Measurements from ENCODE around the gene DGCR8.

Gene DGCR8

DNA sequence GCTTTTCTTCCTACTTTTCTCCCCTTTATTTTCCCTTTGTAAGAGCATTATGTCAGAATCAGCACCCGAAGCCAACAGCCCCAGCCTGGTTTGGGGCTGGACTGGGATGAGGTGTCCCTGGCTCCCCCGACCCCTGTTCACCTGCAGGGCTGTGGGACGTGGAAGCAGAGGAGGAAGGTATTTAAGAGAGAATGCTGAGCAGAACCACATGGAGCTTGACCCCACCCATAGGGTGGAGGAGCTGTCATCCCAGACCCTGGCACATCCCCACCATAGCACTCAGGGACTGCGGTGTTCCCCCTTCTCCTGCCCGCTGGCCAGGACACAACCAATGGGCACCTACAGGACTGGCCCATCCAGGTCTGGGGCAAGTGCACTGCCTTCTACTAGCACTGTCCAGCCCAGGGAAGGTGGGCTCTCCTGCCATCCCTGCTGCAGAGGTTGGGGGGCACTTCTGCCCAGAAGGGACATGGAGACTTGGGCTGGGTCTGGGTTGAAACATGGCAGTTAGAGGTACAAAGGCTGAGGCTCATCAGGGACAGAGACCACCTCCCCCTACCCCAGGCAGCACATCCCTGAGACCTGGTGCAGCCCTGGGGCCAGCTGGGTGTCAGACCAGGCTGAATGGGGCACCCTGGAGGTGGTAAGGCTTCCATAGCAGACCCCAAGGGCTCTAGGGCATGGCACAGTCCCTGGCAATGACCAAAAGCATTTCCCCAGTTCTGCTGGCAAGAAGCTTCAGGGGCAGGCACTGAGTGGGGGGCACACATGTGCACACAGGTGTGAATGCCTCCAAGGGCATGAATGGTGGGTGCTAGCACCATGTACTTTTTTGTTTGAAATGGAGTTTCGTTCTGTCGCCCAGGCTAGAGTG lies 39.5 kb upstream of the DGCR8 start:
- in situ Hi-C loops (cut with HindIII; ENCODE audit: low sequenced_read_pairs) = no loop called here
- DNase-seq (ENCODE audit: low read depth, low spot score) = no peak
- no peak for TF ChIP-seq CTCF (IDR thresholded peaks at IDR 0.05; ENCODE audit: low read depth, low read length)
- no peak overlapping the region for H3K4me3 ChIP-seq (ENCODE audit: low read depth, low read length)

GRCh38 chr22:20043057-20043996 lies 36.7 kb upstream of the DGCR8 start:
- TF ChIP-seq CTCF (IDR thresholded peaks at IDR 0.05; ENCODE audit: low read depth, low read length) = no peak
- in situ Hi-C loops (cut with HindIII; ENCODE audit: low sequenced_read_pairs) = no loop called here
- no peak overlapping the region for H3K4me3 ChIP-seq (ENCODE audit: low read depth, low read length)
- no peak for DNase-seq (ENCODE audit: low read depth, low spot score)

DNA sequence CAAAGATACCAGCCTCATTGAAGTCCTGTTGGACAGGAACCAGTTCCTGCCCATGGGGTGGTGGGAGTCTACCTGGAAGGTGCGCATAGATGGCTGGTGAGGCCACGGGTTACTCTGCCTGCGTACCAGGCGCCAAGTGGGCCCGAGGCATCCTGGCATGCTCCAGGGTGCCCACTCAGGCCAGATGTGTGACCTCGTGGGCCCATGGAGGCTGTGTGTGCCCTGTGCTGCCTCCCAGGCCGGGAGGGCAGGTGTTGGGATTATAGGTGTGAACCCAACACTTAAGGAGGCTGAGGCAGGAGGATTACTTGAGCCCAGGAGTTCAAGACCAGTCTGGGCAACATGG lies 36.1 kb upstream of the DGCR8 start:
- TF ChIP-seq CTCF (IDR thresholded peaks at IDR 0.05; ENCODE audit: low read depth, low read length) = no peak
- H3K4me3 ChIP-seq (ENCODE audit: low read depth, low read length) = no peak overlapping the region
- DNase-seq (ENCODE audit: low read depth, low spot score) = no peak
- in situ Hi-C loops (cut with HindIII; ENCODE audit: low sequenced_read_pairs) = no loop called here

GRCh38 chr22:20044495-20045151 lies 35.4 kb upstream of the DGCR8 start:
- in situ Hi-C loops (cut with HindIII; ENCODE audit: low sequenced_read_pairs) = no loop called here
- H3K4me3 ChIP-seq (ENCODE audit: low read depth, low read length) = no peak overlapping the region

DNA sequence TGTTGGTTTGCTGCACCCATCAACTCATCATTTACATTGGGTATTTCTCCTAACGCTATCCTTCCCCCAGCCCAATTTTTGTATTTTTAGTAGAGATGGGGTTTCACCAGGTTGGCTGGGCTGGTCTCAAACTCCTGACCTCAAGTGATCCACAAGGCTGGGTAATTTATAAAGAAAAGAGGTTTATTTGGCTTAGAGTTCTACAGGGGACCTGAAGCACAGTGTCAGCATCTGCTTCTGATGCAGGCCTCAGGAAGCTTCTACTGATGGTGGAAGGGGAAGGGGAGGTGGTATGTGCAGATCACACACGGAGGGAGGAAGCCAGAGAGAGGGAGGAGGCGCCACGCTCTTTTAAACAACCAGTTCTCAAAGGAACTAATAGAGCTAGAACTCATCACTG lies 33.3 kb upstream of the DGCR8 start:
- H3K4me3 ChIP-seq (ENCODE audit: low read depth, low read length) = no peak overlapping the region
- DNase-seq (ENCODE audit: low read depth, low spot score) = no peak
- no peak for TF ChIP-seq CTCF (IDR thresholded peaks at IDR 0.05; ENCODE audit: low read depth, low read length)
- in situ Hi-C loops (cut with HindIII; ENCODE audit: low sequenced_read_pairs) = no loop called here

More at GRCh38 chr22:20044495-20045151, 35.4 kb upstream of the DGCR8 start:
- DNase-seq (ENCODE audit: low read depth, low spot score) = no peak
- no peak for TF ChIP-seq CTCF (IDR thresholded peaks at IDR 0.05; ENCODE audit: low read depth, low read length)

GRCh38 chr22:20051927-20052308 lies 28.1 kb upstream of the DGCR8 start:
- TF ChIP-seq CTCF (IDR thresholded peaks at IDR 0.05; ENCODE audit: low read depth, low read length) = no peak
- in situ Hi-C loops (cut with HindIII; ENCODE audit: low sequenced_read_pairs) = no loop called here
- no peak for DNase-seq (ENCODE audit: low read depth, low spot score)
- H3K4me3 ChIP-seq (ENCODE audit: low read depth, low read length) = no peak overlapping the region

Measured in astrocyte of the spinal cord (primary cell).